Stomach (tissue), 9 donors: ENCODE results near the gene ANKRD44. TPM values are rescaled to one million over a fixed set of nuclear protein-coding genes. Genes with fewer than 3 reads are reported as not detected.

Experiments
- DNase-seq, 2 donors: peaks; one replicate each; pipeline versions ENCODE4 v3.0.0 to v3.0.0-alpha.2; 2013 to 2019
- H3K27ac ChIP-seq, 5 donors: fragments of 200-600 bp in 4 of 5; sonication (generic) in 4 of 5; one replicate each; pipeline ENCODE4 v1.5.1; 2013 to 2019; ENCODE audit warnings: mild to moderate bottlenecking in 1 of 5, moderate library complexity in 1 of 5
- H3K27me3 ChIP-seq, 3 donors: fragments of 200-600 bp; sonication (generic); one replicate each; pipeline ENCODE4 v1.5.1; 2017 to 2019; ENCODE audit warnings: mixed run types in 1 of 3
- H3K36me3 ChIP-seq, 4 donors: fragments of 200-600 bp; sonication (generic); 1 replicate in 3 of 4; 2 replicates in 1 of 4; pipeline ENCODE4 v1.5.1; 2016 to 2019
- H3K4me1 ChIP-seq, 4 donors: fragments of 200-600 bp; sonication (generic); one replicate each; pipeline ENCODE4 v1.5.1; 2016 to 2019
- H3K4me3 ChIP-seq, 4 donors: fragments of 200-600 bp; sonication (generic) in 3 of 4; one replicate each; pipeline ENCODE4 v1.5.1; 2016 to 2019; ENCODE audit warnings: mild to moderate bottlenecking in 1 of 4
- H3K9me3 ChIP-seq, 4 donors: fragments of 200-600 bp; sonication (generic); one replicate each; pipeline ENCODE4 v1.5.1; 2016 to 2019
- EP300 ChIP-seq: sonication (generic); formaldehyde crosslinking; IDR thresholded peaks from one replicate; pipeline ENCODE4 v1.6.1; 2017; ENCODE audit warnings: antibody characterized with exemption
- POLR2A ChIP-seq, 4 donors: fragments of 450-650 bp; IDR thresholded peaks; one replicate each; pipeline ENCODE4 v1.6.1; 2016; ENCODE audit warnings: antibody characterized with exemption in 4 of 4, control low read depth in 2 of 4, mild to moderate bottlenecking in 1 of 4, moderate library complexity in 1 of 4
- POLR2AphosphoS5 ChIP-seq, 3 donors: sonication (generic); formaldehyde crosslinking; IDR thresholded peaks; one replicate each; pipeline ENCODE4 v1.6.1; 2016; ENCODE audit warnings: antibody characterized with exemption in 3 of 3
- WGBS, 5 donors: extraction: QIAGEN DNeasy Blood & Tissue Kit in 3 of 5; methylation state at CpG; one replicate each; pipeline versions ENCODE4 v1.1.5 to v1.1.7; 2013 to 2018; 5-methylcytosine and 5-hydroxymethylcytosine counted together
- intact Hi-C: fragments of 100-400 bp; cut with DNase I; formaldehyde crosslinking; loops from one replicate; pipeline ENCODE4 v1.15.1; 2023; ENCODE audit warnings: low total_unique reads
- polyA plus RNA-seq, 3 donors: library from polyadenylated mRNA; stranded (reverse); fragments of 200-250 nt; gene quantifications; one replicate each; pipeline ENCODE4 v1.2.3, GENCODE V29; 2013
- total RNA-seq, 5 donors: library from RNA; depleted of rRNA; stranded (reverse); fragments of >200 nt; gene quantifications; one replicate each; pipeline versions ENCODE4 v1.1.0 to v1.2.3, GENCODE V29; 2014 to 2016
- TF ChIP-seq, protein P1 (sequence below), 7 experiments: fragments of 450-650 bp in 4 of 7; fragments of 200-600 bp in 3 of 7; sonication (generic) in 3 of 7; IDR thresholded peaks; one replicate each; pipeline ENCODE4 v1.5.1; 2016 to 2019; ENCODE audit warnings: antibody characterized with exemption in 7 of 7, control low read depth in 2 of 7, mild to moderate bottlenecking in 1 of 7
- donor health status: healthy with polysubstance abuse.
- donor health status: Bipolar disorder and iron deficiency.
- donor health status: healthy.

The ANKRD44 gene
- total and polyA plus RNA-seq, 8 donors, result 1.2 to 58.4 (median 7.0) TPM

DNA sequence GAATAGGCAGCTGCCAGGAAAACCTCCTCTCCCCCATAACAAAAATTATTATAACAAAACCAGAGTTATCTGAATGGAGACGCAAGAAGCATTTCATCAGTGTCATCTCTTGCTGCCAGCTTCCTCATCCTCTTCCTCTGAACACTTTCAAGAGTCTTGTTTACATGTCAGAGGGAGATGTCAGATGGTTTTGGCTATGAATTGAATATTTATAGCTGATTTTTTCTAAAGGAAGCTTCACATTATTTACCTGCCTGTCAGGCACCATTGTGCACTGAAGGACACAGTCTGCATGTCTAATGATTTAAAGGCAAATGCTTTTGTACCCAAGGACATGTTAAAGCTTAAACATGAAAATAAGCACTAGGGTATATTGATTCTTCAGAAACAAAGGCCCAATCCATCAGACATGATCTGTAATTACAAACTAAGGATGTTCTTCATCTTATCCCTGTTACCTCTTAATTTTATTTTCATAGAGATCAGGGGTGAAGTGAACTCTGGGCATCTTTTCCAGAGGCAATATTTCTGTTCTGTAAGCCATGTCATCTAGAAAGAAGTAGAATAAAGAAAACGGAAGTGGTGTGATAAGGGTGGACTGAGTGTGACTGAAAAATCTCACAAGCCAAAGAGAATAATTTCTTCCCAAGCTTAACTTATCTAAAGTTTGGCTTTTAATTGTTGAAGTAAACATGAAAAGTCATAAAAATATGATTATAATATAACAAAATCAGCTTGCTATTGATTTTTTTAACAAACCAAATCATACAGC is 168.7 kb downstream of the ANKRD44 start:
- no peaks in the 10 kb centered on the region for H3K9me3 ChIP-seq
- TF ChIP-seq POLR2A (IDR thresholded peaks at IDR 0.05), result no peak
- TF ChIP-seq, protein P1, sequence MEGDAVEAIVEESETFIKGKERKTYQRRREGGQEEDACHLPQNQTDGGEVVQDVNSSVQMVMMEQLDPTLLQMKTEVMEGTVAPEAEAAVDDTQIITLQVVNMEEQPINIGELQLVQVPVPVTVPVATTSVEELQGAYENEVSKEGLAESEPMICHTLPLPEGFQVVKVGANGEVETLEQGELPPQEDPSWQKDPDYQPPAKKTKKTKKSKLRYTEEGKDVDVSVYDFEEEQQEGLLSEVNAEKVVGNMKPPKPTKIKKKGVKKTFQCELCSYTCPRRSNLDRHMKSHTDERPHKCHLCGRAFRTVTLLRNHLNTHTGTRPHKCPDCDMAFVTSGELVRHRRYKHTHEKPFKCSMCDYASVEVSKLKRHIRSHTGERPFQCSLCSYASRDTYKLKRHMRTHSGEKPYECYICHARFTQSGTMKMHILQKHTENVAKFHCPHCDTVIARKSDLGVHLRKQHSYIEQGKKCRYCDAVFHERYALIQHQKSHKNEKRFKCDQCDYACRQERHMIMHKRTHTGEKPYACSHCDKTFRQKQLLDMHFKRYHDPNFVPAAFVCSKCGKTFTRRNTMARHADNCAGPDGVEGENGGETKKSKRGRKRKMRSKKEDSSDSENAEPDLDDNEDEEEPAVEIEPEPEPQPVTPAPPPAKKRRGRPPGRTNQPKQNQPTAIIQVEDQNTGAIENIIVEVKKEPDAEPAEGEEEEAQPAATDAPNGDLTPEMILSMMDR (IDR thresholded peaks at IDR 0.05), result no peak
- TF ChIP-seq POLR2AphosphoS5 (IDR thresholded peaks at IDR 0.05), result no peak
- no peak for TF ChIP-seq EP300
- WGBS, 5 donors, result 59 to 71% (median 66%) methylated on average over 2 of the region's 2 CpGs
- H3K36me3 ChIP-seq, result no peaks in the 10 kb centered on the region
- H3K27me3 ChIP-seq, result no peaks in the 10 kb centered on the region
- DNase-seq, result no peak
- peaks cover 8 to 33% (median 11%) of the 10 kb centered on the region in 4 donors for H3K4me1 ChIP-seq
- no peak overlapping the region for H3K4me3 ChIP-seq
- intact Hi-C loops, result no loop called here
- no peak overlapping the region for H3K27ac ChIP-seq

DNA sequence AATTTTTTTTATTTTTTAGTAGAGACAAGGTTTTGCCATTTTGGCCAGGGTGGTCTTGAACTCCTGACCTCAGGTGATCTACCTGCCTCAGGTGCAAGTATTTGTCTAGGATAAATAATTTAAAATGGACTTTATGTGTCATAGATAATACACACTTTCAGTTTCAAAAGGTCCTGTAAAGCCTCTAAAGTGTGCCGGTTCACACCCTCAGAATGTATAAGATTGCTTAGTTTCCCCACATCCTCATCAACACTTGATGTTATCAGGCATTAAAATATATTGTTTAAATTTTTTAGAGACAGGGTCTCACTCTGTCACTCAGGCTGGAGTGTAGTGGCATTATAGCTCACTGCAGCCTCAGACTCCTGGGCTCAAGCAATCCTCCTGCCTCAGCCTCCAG is 170.5 kb downstream of the ANKRD44 start:
- TF ChIP-seq EP300, result no peak
- TF ChIP-seq, protein P1 (IDR thresholded peaks at IDR 0.05), result no peak
- TF ChIP-seq POLR2AphosphoS5 (IDR thresholded peaks at IDR 0.05), result no peak
- TF ChIP-seq POLR2A (IDR thresholded peaks at IDR 0.05), result no peak
- H3K27me3 ChIP-seq, result no peaks in the 10 kb centered on the region
- intact Hi-C loops, result no loop called here
- no peaks in the 10 kb centered on the region for H3K9me3 ChIP-seq
- no peak overlapping the region for H3K4me3 ChIP-seq
- WGBS, 5 donors, result 72 to 94% (median 81%) methylated on average over 1 of the region's 1 CpG
- no peak overlapping the region for H3K27ac ChIP-seq
- no peak for DNase-seq
- H3K36me3 ChIP-seq, result peaks cover 0 to 7% (median 3%) of the 10 kb centered on the region in 4 donors
- peaks cover 1 to 26% (median 10%) of the 10 kb centered on the region in 4 donors for H3K4me1 ChIP-seq

DNA sequence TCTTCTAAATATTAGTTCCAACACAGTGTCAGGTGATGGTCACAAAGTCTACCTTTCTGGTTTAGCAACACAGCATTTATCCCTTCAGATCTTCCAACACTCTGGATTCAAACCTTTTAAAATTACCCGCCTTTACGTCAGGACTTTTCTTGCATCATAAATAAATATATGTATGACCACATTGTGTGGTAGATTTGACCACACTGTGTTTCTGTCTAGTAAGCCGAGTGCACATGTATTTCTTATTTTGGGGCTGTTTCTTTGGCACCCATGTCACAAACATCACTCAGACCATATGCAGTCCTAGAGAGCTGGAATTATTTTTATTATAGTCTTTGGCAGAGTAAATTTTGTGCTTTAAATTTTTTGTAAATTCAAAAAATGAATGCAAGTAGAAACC is 172.1 kb downstream of the ANKRD44 start:
- Histone ChIP-seq H3K4me1 (peaks cover 0 to 24% (median 10%) of the 10 kb centered on the region in 4 donors), H3K4me3 (no peak overlapping the region), H3K36me3 (peaks cover 0 to 7% (median 3%) of the 10 kb centered on the region in 4 donors), H3K9me3 (no peaks in the 10 kb centered on the region), H3K27ac (peak overlapping the region in 1 of 5 donors; percentile 60), H3K27me3 (no peaks in the 10 kb centered on the region)
- TF ChIP-seq POLR2A (IDR thresholded peaks at IDR 0.05), result no peak
- no peak for TF ChIP-seq EP300
- TF ChIP-seq, protein P1 (IDR thresholded peaks at IDR 0.05), result no peak
- no peak for TF ChIP-seq POLR2AphosphoS5 (IDR thresholded peaks at IDR 0.05)
- no peak for DNase-seq
- intact Hi-C loops, result no loop called here
- WGBS, 5 donors, result 74 to 88% (median 85%) methylated on average over 3 of the region's 3 CpGs

DNA sequence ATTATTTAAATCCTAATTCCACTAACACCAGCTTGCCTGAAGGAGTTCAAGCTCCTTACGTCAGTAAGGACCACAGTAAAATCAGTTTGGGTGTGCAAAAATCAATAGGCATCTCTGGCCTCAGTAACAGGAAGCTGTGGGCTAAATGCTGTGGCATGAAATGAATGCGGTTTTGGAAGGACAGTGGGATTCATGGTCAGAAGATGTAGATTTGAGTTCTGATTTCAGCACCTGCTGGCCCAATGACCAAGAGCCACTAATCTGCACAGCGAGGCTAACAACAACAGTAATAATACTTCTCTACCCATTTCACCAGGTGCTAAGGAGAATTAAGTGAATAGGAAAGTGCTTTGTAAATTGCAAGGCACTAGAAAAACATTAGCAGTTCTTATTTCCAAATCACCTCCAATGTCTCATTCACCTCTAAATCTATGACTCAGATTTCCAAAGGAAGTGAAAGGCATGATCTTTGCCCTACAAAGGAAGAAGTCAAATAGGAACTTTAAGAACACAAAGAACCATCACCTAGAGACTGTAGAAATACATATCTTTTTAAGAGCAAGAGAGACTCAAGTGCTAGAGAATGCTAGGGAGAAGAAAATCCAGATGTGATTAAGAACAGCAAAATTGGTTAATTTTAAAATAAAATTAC is 172.6 kb downstream of the ANKRD44 start:
- TF ChIP-seq EP300, result no peak
- no peak for TF ChIP-seq POLR2AphosphoS5 (IDR thresholded peaks at IDR 0.05)
- TF ChIP-seq, protein P1 (IDR thresholded peaks at IDR 0.05), result no peak
- TF ChIP-seq POLR2A (IDR thresholded peaks at IDR 0.05), result no peak
- Histone ChIP-seq H3K36me3 (peaks cover 0 to 7% (median 3%) of the 10 kb centered on the region in 4 donors), H3K4me1 (peaks cover 0 to 24% (median 10%) of the 10 kb centered on the region in 4 donors), H3K27ac (peak overlapping the region in 1 of 5 donors; percentile 60), H3K9me3 (no peaks in the 10 kb centered on the region), H3K27me3 (no peaks in the 10 kb centered on the region), H3K4me3 (no peak overlapping the region)
- intact Hi-C loops, result no loop called here
- peak in 1 of 2 donors; percentile 44 for DNase-seq
- WGBS, 5 donors, result 62 to 79% (median 71%) methylated on average over 3 of the region's 3 CpGs
